H9 (cell line): Measurements from ENCODE around the gene ZNF292. TPM values are rescaled to one million over a fixed set of nuclear protein-coding genes. Genes with fewer than 3 reads are reported as not detected.

Experiments
- DNase-seq: peaks from one replicate; pipeline ENCODE4 v3.0.0-alpha.2; 2017
- H2AFZ ChIP-seq: one replicate; pipeline ENCODE4 v1.6.1; 2013; ENCODE audit warnings: mild to moderate bottlenecking, low read length, control low read depth, moderate library complexity
- H2AK5ac ChIP-seq: 2 replicates; pipeline ENCODE4 v1.6.1; 2013; ENCODE audit warnings: low read length, control low read depth, mixed read lengths; ENCODE audit not compliant: insufficient read length
- H2BK120ac ChIP-seq: one replicate; pipeline ENCODE4 v1.6.1; 2013; ENCODE audit warnings: low read depth, mild to moderate bottlenecking, low read length, control low read depth, inconsistent platforms; ENCODE audit not compliant: poor library complexity, severe bottlenecking
- H2BK12ac ChIP-seq: 2 replicates; pipeline ENCODE4 v1.6.1; 2013; ENCODE audit warnings: low read length, control low read depth, mixed read lengths, low read depth; ENCODE audit not compliant: insufficient read length
- H2BK15ac ChIP-seq: 2 replicates; pipeline ENCODE4 v1.6.1; 2013; ENCODE audit warnings: low read depth, low read length, control low read depth
- H2BK20ac ChIP-seq: one replicate; pipeline ENCODE4 v1.6.1; 2013; ENCODE audit warnings: low read depth, mild to moderate bottlenecking, low read length, control low read depth, inconsistent platforms; ENCODE audit not compliant: poor library complexity, severe bottlenecking
- H2BK5ac ChIP-seq: 2 replicates; pipeline ENCODE4 v1.6.1; 2013; ENCODE audit warnings: low read length, control low read depth, mixed read lengths; ENCODE audit not compliant: insufficient read length
- H3K14ac ChIP-seq: 2 replicates; pipeline ENCODE4 v1.6.1; 2013; ENCODE audit warnings: low read length, control low read depth; ENCODE audit not compliant: insufficient read depth
- H3K18ac ChIP-seq: 2 replicates; pipeline ENCODE4 v1.6.1; 2013; ENCODE audit warnings: low read depth, mild to moderate bottlenecking, mixed read lengths, low read length, control low read depth; ENCODE audit not compliant: insufficient read length
- H3K23ac ChIP-seq: 2 replicates; pipeline ENCODE4 v1.6.1; 2013; ENCODE audit warnings: low read length, control low read depth, mixed read lengths, low read depth; ENCODE audit not compliant: insufficient read length
- H3K23me2 ChIP-seq: 2 replicates; pipeline ENCODE4 v1.6.1; 2013; ENCODE audit warnings: low read depth, mild to moderate bottlenecking, mixed read lengths, low read length, control low read depth; ENCODE audit not compliant: insufficient read length, poor library complexity, severe bottlenecking
- H3K27ac ChIP-seq: 2 replicates; pipeline ENCODE4 v1.5.1; 2013; ENCODE audit warnings: low read length, control low read depth, mixed read lengths, low read depth; ENCODE audit not compliant: insufficient read length
- H3K27me3 ChIP-seq: 2 replicates; pipeline ENCODE4 v1.6.1; 2013; ENCODE audit warnings: low read length, control low read depth, inconsistent platforms; ENCODE audit not compliant: insufficient read depth
- H3K4ac ChIP-seq: 2 replicates; pipeline ENCODE4 v1.6.1; 2013; ENCODE audit warnings: low read depth, mild to moderate bottlenecking, control low read depth, inconsistent platforms, low read length, moderate library complexity
- H3K4me1 ChIP-seq: 2 replicates; pipeline ENCODE4 v1.6.1; 2013; ENCODE audit warnings: low read length, control low read depth, inconsistent platforms; ENCODE audit not compliant: insufficient read depth
- H3K4me2 ChIP-seq: 2 replicates; pipeline ENCODE4 v1.6.1; 2013; ENCODE audit warnings: low read length, control low read depth, mixed read lengths; ENCODE audit not compliant: insufficient read length, insufficient read depth
- H3K56ac ChIP-seq: 2 replicates; pipeline ENCODE4 v1.6.1; 2013; ENCODE audit warnings: low read depth, mild to moderate bottlenecking, mixed read lengths, low read length, control low read depth; ENCODE audit not compliant: insufficient read length
- H3K79me1 ChIP-seq: 2 replicates; pipeline ENCODE4 v1.6.1; 2013; ENCODE audit warnings: low read depth, mild to moderate bottlenecking, moderate library complexity, low read length, control low read depth, inconsistent platforms; ENCODE audit not compliant: insufficient read depth, poor library complexity, severe bottlenecking
- H3K79me2 ChIP-seq: 2 replicates; pipeline ENCODE4 v1.6.1; 2013; ENCODE audit warnings: low read length, control low read depth, inconsistent platforms; ENCODE audit not compliant: insufficient read depth
- H3K9ac ChIP-seq: 2 replicates; pipeline ENCODE4 v1.6.1; 2013; ENCODE audit warnings: low read length, control low read depth, mixed read lengths; ENCODE audit not compliant: insufficient read length; ENCODE audit errors: extremely low read depth
- H3K9me3 ChIP-seq: one replicate; pipeline ENCODE4 v1.6.1; 2013; ENCODE audit warnings: low read depth, low read length, inconsistent platforms; ENCODE audit not compliant: control insufficient read depth
- H3T11ph ChIP-seq: one replicate; pipeline ENCODE4 v1.6.1; 2013; ENCODE audit warnings: mild to moderate bottlenecking, low read length, control low read depth, inconsistent platforms
- H4K20me1 ChIP-seq: one replicate; pipeline ENCODE4 v1.6.1; 2013; ENCODE audit not compliant: control insufficient read depth, insufficient read length, insufficient read depth
- H4K5ac ChIP-seq: 2 replicates; pipeline ENCODE4 v1.6.1; 2013; ENCODE audit warnings: low read depth, mild to moderate bottlenecking, mixed read lengths, low read length, control low read depth; ENCODE audit not compliant: insufficient read length
- H4K8ac ChIP-seq: replicated peaks from 2 replicates; pipeline ENCODE4 v1.6.1; 2013; ENCODE audit warnings: low read length, control low read depth, mixed read lengths, low read depth; ENCODE audit not compliant: insufficient read length
- H4K91ac ChIP-seq: 2 replicates; pipeline ENCODE4 v1.6.1; 2013; ENCODE audit warnings: low read depth, mild to moderate bottlenecking, moderate library complexity, mixed read lengths, low read length, control low read depth; ENCODE audit not compliant: insufficient read length
- H3K27ac Mint-ChIP-seq, 3 experiments: 2 replicates in 2 of 3; 3 replicates in 1 of 3; pipeline ENCODE4 v1.8.0; 2020 to 2021; ENCODE audit warnings: mixed read lengths in 3 of 3, mild to moderate bottlenecking in 1 of 3, moderate library complexity in 1 of 3
- H3K27me3 Mint-ChIP-seq: 2 replicates; pipeline ENCODE4 v1.8.0; 2021; ENCODE audit warnings: low read depth, mild to moderate bottlenecking, moderate library complexity, mixed read lengths
- H3K36me3 Mint-ChIP-seq, 3 experiments: 2 replicates in 2 of 3; 3 replicates in 1 of 3; pipeline ENCODE4 v1.8.0; 2020 to 2021; ENCODE audit warnings: low read depth in 3 of 3, mixed read lengths in 3 of 3; ENCODE audit not compliant: insufficient read depth in 1 of 3
- H3K4me1 Mint-ChIP-seq, 2 experiments: 2 replicates each; pipeline ENCODE4 v1.8.0; 2020; ENCODE audit warnings: mixed read lengths in 2 of 2
- H3K4me3 Mint-ChIP-seq, 2 experiments: 2 replicates in 1 of 2; 3 replicates in 1 of 2; pipeline ENCODE4 v1.8.0; 2020 to 2021; ENCODE audit warnings: mild to moderate bottlenecking in 2 of 2, mixed read lengths in 2 of 2, moderate library complexity in 1 of 2
- H3K9me3 Mint-ChIP-seq, 2 experiments: 2 replicates in 1 of 2; 3 replicates in 1 of 2; pipeline ENCODE4 v1.8.0; 2020; ENCODE audit warnings: mild to moderate bottlenecking in 2 of 2, mixed read lengths in 2 of 2, moderate library complexity in 1 of 2
- WGBS: extraction: QIAGEN DNeasy Blood & Tissue Kit; methylation state at CpG from one replicate; pipeline ENCODE4 v1.1.7; 2013; ENCODE audit warnings: missing lambda C conversion rate, low lambda C conversion rate, mixed read lengths; ENCODE audit not compliant: insufficient read length; ENCODE audit errors: extremely low coverage; 5-methylcytosine and 5-hydroxymethylcytosine counted together
- total RNA-seq: library from RNA; stranded (reverse); gene quantifications from 2 replicates; pipeline ENCODE4 v1.2.1, GENCODE V29; 2021
- TF ChIP-seq, protein P1 (sequence below): fragments of 200-600 bp; sonication (generic); conservative IDR thresholded peaks from 3 replicates; pipeline ENCODE4 v1.8.0; 2021; ENCODE audit warnings: antibody characterized with exemption, mild to moderate bottlenecking

The ZNF292 gene
- total RNA-seq, 1 experiment from 2014 or later: 38.7 TPM

DNA sequence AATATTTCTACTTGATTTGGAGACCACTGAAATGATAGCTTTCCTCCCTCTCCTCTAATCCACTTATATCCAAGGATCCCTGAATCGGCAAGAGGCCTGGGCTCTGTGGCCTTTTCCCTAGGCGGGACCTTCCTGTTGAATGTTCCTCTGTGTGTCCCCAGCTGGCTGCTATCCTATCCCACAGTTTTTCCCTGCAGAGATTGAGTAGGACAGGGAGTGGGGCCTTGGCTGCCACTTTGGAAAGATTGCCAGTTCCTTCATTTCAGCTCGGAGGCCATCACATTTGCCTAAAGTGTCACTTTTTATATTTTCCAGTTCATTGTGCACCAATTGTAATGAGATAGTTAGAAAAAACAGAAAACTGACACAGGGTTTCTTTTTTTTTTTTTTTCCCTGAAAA lies 128.1 kb downstream of the ZNF292 start:
- no peaks in the 10 kb centered on the region for H3K79me2 ChIP-seq
- no peak overlapping the region for H4K5ac ChIP-seq
- H2BK20ac ChIP-seq: no peak overlapping the region
- Mint-ChIP-seq H3K27ac (no peak overlapping the region), H3K4me3 (no peak overlapping the region), H3K9me3 (no peaks in the 10 kb centered on the region), H3K36me3 (no peaks in the 10 kb centered on the region), H3K27me3 (no peaks in the 10 kb centered on the region; the same call in 1 of the 2 replicates), H3K4me1 (peaks cover 0 to 6% of the 10 kb centered on the region in 2 experiments; a peak in 2 of 4 replicates)
- H3K4me2 ChIP-seq: no peak overlapping the region
- H3K18ac ChIP-seq: no peak overlapping the region
- no peak overlapping the region for H2BK5ac ChIP-seq
- H4K8ac ChIP-seq: no peak overlapping the region
- no peaks in the 10 kb centered on the region for H3K79me1 ChIP-seq
- no peak overlapping the region for H3K9ac ChIP-seq
- no peak overlapping the region for H3K23ac ChIP-seq
- no peak overlapping the region for H2AK5ac ChIP-seq
- H3K56ac ChIP-seq: no peak overlapping the region
- H3K14ac ChIP-seq: no peak overlapping the region
- no peak overlapping the region for H2BK15ac ChIP-seq
- no peak overlapping the region for H2BK12ac ChIP-seq
- no peaks in the 10 kb centered on the region for H3K9me3 ChIP-seq
- TF ChIP-seq, protein P1, sequence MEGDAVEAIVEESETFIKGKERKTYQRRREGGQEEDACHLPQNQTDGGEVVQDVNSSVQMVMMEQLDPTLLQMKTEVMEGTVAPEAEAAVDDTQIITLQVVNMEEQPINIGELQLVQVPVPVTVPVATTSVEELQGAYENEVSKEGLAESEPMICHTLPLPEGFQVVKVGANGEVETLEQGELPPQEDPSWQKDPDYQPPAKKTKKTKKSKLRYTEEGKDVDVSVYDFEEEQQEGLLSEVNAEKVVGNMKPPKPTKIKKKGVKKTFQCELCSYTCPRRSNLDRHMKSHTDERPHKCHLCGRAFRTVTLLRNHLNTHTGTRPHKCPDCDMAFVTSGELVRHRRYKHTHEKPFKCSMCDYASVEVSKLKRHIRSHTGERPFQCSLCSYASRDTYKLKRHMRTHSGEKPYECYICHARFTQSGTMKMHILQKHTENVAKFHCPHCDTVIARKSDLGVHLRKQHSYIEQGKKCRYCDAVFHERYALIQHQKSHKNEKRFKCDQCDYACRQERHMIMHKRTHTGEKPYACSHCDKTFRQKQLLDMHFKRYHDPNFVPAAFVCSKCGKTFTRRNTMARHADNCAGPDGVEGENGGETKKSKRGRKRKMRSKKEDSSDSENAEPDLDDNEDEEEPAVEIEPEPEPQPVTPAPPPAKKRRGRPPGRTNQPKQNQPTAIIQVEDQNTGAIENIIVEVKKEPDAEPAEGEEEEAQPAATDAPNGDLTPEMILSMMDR: no peak
- H3K23me2 ChIP-seq: no peaks in the 10 kb centered on the region
- peaks cover 2% of the 10 kb centered on the region; the same call in 1 of the 2 replicates for H3K4me1 ChIP-seq
- H3K27ac ChIP-seq: no peak overlapping the region
- H3K4ac ChIP-seq: no peak overlapping the region
- no peaks in the 10 kb centered on the region for H3K27me3 ChIP-seq
- no peak overlapping the region for H2BK120ac ChIP-seq
- H4K91ac ChIP-seq: no peak overlapping the region
- WGBS: no CpG with 5 or more reads among the region's 3 CpGs
- no peak overlapping the region for H3T11ph ChIP-seq
- no peak for DNase-seq
- no peaks in the 10 kb centered on the region for H4K20me1 ChIP-seq
- H2AFZ ChIP-seq: no peak overlapping the region
